Skin epidermis (tissue), 12 donors: Measurements from ENCODE around the gene CFAP161.

ENCODE experiments used
- H3K27ac ChIP-seq, 21 experiments: fragments of 200-600 bp; sonication (generic) in 11 of 21; one replicate each; pipeline ENCODE4 v1.5.0; 2020; ENCODE audit warnings: mild to moderate bottlenecking in 3 of 21, inconsistent platforms in 2 of 21, moderate library complexity in 2 of 21
- H3K4me3 ChIP-seq, 7 experiments: fragments of 200-600 bp; sonication (generic) in 2 of 7; one replicate each; pipeline ENCODE4 v1.5.0; 2020; ENCODE audit warnings: inconsistent platforms in 2 of 7, mild to moderate bottlenecking in 2 of 7, moderate library complexity in 1 of 7

CFAP161 gene

DNA sequence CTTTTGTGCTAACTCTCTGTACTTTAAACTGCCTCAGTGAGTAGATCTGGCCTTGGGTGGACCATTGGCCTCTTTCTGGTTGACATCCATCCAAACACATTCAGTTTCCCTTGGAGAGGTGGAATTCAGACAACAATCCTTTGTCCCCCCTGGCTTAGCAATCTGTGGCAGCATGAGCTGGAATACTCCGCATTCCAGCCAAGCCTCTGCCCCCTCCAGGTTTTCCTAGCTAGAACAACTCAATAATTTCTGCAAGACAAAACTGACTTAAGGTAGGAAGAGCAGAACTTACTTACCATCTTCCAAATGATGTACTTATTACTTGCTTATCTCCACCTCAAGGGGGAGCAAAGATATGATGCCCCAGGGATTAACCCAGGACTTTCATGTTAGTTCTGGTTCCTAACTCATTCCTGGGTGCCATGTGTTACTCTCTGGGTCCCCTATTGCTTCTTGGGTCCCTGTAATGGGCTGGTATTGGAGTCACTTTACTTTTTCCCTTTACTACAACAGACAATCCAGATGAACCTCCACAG, 40.8 kb downstream of the CFAP161 start:
- H3K27ac ChIP-seq, result peak overlapping the region in 1 of 21 experiments; percentile 7

DNA sequence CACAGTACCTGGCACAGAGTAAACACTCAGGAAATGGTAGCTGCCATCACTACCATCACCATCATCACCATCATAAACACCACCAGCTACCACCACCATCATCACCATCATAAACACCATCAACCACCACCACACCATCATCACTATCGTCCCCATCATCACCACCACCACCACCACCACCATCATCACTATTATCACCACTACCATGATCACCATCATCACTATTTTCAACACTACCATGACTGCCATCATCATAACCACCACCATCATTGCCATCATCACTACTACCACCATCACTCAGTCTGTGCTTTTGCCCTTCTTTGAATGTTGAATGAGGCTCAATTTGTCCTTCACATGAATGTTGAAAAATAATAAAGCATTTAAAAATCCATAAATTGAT, 41.4 kb downstream of the CFAP161 start:
- H3K4me3 ChIP-seq, result no peak overlapping the region

More for the DNA sequence above, 40.8 kb downstream of the CFAP161 start:
- no peak overlapping the region for H3K4me3 ChIP-seq

DNA sequence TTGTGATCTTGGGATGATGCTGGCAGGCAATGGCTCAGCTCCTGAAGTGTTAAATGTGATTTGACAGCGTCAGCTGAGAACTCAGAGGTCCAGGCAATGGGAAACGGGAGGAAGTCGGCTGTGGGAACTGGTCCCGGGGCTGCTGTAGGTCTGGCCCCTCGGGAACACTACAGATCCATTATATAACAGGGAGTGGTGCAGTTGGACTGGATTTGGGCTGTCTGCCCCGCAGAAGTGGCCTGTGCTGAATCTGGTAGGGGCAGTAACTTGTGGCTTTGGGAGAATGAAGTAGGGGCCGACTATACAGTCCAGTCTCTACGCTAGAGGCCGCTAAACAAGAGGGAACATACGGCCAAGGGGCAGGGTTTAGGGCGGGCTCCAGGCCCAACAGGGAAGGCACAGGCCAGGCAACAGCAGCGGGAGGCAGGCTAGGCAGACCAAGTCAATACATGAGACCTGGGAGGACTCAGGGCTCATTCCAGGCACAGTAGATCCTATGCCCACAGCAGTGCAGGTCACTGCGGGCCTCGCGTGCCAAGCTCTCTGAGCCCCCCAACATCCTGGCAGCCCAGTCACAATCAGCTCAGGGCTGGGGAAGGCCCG, 42.3 kb downstream of the CFAP161 start:
- peak overlapping the region in 16 of 21 experiments; percentile 0 to 82 (median 63) for H3K27ac ChIP-seq
- no peak overlapping the region for H3K4me3 ChIP-seq

More for the DNA sequence above, 41.4 kb downstream of the CFAP161 start:
- H3K27ac ChIP-seq, result peak overlapping the region in 1 of 21 experiments; percentile 1

DNA sequence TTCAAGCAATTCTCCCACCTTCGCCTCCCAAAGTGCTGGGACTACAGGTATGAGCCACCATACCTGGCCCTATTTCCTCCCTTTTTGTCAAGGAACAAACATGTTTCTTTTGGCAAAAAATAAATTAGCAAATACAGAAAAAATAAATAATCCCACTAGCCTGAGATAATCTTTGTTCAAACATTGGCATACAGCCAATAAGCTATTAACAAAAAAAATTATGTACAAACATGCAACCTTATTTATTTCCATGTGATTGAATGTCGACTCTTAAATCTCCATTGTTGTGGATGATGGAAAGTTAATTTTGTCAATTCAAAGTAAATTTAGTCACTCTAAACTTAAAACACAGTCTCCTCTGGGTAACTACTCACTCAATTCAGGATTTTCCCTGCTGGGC, 44.3 kb downstream of the CFAP161 start:
- H3K27ac ChIP-seq, result no peak overlapping the region

DNA sequence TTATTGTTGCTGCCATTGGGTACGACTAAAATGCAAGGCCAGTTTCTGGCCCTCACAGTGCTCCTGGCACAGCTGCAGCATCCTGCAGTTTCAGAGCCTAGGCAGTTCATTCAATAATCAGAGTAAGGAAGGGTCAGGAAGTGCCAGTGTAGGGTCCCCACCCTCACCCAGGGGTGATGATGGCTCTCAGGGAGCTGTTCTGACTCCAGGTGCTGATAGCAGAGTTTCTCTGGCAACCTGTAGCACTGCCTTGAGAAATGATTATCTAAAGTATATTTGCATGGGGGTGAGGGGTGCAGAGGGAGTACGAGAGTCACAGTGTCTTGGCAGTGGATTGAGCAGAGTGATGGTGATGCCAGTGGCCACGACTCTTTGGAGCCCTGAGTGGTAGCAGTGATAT, 47.1 kb downstream of the CFAP161 start:
- H3K27ac ChIP-seq, result peak overlapping the region in 9 of 21 experiments; percentile 21 to 88 (median 80)
- no peak overlapping the region for H3K4me3 ChIP-seq

More for the DNA sequence above, 44.3 kb downstream of the CFAP161 start:
- H3K4me3 ChIP-seq, result no peak overlapping the region

DNA sequence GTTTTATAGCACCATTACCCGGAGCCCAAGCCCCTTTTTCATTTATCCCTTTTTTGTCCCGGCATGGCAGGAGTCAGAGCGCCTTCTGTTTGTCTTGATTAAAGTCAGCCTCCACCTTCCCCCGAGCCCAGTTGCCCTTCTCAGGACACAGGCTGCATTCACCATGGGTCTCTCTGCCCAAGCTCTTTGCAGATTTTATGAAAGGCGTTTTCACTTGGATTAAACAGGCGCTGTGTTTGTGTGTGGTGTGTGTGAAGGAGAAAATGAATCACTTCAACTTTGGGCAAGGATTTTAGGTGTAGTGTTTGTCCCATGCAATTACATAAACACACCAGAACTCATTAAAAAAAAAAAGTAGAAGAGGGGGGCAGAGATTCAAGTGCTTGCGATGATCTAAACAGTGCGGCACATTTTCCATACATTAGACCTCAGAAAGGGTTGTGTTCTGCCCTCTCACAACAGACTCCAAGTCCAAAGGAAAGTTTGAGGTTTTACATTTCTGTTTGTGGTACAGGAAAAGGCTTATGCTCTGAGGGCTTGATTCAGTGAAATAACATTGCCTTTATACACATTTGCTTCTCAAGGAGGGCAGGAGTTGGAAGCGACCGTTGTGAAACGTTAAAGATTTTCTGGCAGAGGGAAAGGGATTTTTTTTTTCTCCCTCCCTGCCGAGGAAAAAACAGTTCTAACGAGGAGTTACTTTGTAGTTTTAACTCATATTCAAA, 48.1 kb downstream of the CFAP161 start:
- Histone ChIP-seq H3K4me3 (peak overlapping the region in 4 of 7 experiments; percentile 3 to 32 (median 19)), H3K27ac (peak overlapping the region in 19 of 21 experiments; percentile 37 to 88 (median 72))

DNA sequence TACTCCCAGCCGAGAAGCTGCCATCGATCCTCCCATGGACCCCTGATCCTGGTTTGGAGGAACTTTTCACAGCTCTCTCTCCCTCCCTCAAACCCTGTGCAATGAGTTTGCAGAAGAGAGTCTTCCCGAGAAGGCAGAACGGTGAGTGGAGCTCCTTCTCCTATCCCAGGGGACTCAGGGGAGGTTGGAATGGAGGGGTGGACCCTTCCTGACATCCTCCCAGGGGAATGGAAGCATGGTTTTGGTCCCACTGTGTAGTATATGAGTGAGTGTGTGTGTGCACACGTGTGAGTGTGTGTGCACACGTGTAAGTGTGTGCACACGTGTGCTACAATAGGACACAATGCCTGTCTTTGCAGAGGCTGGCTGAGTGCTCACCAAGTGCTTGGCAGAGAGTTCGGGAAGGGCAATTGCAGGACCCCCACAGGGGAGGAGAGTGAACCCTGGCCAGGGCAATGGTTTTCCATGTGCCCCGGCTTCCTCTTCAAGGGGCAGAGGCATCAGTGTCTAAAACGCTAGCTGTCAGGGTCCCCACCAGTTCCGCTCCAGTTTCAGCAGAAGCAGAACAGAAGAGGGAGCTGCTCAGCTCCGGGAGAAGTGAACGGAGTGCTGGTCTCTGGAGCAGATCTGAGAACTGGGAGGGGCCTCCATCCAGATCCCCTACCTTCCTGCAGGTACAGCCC, 48.8 kb downstream of the CFAP161 start:
- Histone ChIP-seq H3K27ac (peak overlapping the region in 20 of 21 experiments; percentile 37 to 88 (median 72)), H3K4me3 (peak overlapping the region in 6 of 7 experiments; percentile 3 to 32 (median 10))

DNA sequence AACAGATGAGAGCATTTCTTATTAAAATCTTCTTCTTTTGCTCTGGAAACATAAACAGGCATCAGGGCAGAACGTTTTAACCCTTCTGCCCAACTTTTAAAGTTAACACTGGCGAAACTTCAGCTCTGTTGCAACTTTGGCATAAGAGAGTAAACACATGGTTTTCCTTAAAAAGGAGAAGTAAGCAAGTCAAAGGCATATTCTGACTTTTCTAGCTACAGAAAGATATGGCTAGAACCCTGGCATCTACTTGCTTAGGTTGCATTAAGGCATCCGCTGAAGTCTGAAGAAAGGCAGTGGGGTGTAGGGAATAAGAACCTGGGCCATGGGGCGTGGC, 49.3 kb downstream of the CFAP161 start:
- Histone ChIP-seq H3K27ac (peak overlapping the region in 18 of 21 experiments; percentile 33 to 88 (median 72)), H3K4me3 (peak overlapping the region in 6 of 7 experiments; percentile 3 to 32 (median 10))

DNA sequence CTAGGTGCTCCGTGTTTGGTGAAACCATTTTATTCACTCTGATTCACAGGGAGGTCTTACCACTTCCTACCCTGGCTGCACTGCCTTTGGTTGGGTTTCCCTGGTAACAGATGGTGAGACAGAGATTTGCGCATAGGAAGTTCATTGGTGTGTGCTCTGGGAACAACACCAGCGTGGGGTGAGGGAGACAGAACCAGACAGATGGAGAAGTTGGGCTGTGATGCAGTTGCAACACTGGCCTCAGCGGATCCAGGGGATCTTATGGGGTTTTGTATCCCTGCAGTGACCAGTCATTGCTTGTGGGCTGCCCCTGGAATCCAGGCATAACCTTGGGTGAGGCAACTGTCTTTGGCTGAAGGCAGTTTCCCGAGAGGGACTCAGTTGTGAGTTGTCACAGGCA, 50.1 kb downstream of the CFAP161 start:
- H3K27ac ChIP-seq, result peak overlapping the region in 18 of 21 experiments; percentile 5 to 88 (median 72)
- peak overlapping the region in 1 of 7 experiments; percentile 32 for H3K4me3 ChIP-seq

DNA sequence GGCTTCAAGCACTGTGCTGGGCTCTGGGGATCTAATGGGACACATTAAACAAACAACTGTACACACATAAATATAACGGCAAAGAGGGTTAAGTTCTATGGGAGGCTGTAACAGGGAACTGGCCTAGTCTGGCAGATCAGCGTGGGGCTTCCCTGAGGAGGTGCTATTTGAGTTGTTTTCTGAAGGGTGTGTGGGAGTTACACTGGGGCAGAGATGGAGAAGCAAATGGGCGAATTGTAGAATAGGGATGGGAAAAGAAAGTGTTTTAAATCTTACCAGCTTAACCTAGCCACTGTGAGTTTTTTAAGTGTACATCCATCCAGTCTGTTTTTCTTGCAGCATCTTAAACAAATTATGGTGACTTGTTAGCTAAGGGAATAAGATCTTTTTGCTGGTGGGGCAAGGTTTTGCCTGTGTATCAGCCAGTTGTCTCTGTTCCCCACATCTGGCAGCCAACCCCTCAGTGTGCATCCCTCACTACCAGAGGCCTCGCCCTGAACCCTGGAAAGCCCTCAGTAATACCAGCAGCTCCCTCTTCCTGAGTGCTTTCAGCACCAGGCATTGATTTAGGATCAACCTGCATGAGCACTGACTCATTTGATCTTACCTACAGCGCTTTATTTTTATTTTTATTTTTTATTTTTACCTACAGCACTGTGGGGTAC, 51.7 kb downstream of the CFAP161 start:
- H3K4me3 ChIP-seq, result no peak overlapping the region
- H3K27ac ChIP-seq, result peak overlapping the region in 11 of 21 experiments; percentile 1 to 80 (median 34)

DNA sequence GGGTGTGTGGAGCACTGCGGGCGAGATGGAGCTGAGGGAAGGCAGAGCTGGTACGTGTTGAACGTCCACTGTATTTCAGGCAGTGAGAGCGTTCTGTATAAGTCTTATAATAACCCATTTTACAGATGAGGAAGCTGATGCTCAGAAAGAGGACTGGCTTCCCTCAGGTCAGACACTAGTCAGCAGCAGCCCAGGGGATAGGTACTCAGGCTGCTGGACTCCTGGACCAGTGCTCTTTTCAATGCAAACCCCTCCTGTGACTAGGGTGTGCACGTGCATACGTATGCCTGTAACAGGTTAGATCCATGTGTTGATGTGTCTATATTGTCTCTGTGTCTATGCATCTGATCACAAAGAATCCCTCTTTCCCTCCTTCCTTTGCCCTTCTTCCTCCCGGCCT, 54.3 kb downstream of the CFAP161 start:
- no peak overlapping the region for H3K4me3 ChIP-seq
- peak overlapping the region in 2 of 21 experiments; percentile 40 to 43 for H3K27ac ChIP-seq

DNA sequence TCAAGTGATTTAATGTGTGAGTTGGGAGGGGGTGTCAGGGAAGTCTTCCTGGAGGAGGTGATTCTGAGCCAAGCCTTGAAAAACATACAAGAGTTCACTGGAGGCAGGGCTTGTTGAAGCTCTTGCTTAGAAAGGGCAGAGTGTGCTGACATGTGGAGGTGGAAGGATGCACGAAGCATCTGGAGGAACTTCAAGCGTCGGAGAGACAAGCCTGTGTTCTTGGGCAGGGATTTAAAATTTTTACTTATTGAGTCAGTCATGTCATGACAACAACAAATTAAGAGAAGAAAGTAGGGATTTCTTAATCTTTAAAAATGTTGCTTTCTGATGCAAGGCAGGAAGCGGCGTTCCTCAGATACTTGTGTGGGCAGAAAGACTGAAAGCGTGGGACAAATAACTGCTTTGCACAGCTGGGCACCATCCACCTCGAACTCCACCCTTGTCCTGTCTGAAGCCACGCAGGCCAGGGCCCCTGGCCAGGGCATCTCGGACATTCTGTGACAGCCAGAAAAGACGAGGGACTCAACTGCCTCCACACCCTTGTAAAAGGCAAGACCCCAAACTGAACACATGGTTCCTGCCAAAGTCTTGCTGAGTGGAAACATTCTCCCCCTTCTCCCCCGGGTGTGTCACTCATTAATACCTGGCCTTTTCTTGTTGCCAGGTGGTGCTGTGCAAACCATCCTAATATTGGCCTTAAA, 55.7 kb downstream of the CFAP161 start:
- Histone ChIP-seq H3K4me3 (no peak overlapping the region), H3K27ac (peak overlapping the region in 17 of 21 experiments; percentile 6 to 78 (median 59))

DNA sequence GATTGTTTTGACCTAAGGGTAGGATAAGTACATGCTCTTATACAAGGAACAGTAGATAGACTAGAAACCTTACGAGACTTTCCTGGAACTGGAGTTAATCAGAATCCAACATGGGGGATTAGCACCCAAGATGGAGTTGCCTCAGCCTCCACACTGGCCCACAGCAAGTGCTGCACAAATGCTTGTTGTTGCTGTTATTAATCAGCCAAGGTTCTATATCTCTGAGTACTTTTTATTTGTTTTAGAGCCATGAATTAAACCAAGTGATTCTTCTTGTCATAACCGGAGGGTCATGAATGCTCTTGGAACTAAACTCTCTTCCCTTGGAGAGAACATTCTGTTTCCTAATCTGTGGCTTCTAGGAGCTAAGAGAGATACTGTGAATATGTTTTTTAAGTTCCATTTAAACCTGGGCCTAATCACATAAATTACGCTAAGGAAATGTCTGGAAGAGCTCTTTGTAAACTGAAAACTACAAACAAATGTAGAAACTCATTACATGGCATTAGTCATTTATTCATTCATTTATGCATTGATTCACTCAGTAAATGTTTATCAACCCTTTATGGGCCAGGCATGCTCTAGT, 56.9 kb downstream of the CFAP161 start:
- Histone ChIP-seq H3K4me3 (no peak overlapping the region), H3K27ac (peak overlapping the region in 14 of 21 experiments; percentile 6 to 78 (median 59))

DNA sequence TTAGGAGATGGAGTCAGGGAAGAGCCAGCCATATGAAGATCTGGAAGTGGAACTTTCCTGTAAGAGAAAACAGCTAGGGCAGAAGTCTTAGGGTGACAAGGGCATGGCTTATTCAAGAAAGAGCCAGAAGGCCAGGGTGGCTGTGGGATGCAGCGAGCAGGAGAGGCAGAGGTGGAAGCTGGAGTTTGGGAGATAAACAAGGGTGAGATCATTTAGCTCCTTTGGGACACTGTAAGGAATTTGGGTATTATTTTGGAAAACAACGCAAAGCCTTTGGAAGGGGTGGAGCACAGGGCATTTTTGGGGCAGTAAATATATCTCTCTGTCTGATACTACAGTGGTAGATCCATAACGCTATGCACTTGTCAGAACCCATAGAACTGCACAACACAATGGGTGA, 57.6 kb downstream of the CFAP161 start:
- H3K27ac ChIP-seq, result peak overlapping the region in 5 of 21 experiments; percentile 17 to 73 (median 55)
- no peak overlapping the region for H3K4me3 ChIP-seq

DNA sequence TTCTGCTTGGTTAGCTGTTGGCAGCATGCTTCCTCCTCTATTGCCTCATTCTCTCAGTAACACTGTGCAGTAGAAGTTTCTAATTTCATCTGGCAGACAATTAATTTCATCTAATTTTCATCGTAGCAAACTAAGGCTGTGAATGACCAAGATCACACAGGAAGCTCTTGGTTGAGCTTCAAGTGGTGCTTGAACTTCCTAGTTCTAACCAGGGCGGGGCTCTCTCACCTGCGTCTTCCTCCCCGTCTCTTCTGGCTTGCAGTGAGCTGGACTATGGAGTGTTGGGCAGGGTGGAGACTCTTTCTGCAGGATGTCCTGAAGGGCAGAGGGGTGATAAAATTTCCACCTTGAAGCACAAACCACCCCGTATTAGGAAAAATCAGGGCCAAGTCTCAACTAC, 60.7 kb downstream of the CFAP161 start:
- Histone ChIP-seq H3K4me3 (no peak overlapping the region), H3K27ac (peak overlapping the region in 1 of 21 experiments; percentile 17)

DNA sequence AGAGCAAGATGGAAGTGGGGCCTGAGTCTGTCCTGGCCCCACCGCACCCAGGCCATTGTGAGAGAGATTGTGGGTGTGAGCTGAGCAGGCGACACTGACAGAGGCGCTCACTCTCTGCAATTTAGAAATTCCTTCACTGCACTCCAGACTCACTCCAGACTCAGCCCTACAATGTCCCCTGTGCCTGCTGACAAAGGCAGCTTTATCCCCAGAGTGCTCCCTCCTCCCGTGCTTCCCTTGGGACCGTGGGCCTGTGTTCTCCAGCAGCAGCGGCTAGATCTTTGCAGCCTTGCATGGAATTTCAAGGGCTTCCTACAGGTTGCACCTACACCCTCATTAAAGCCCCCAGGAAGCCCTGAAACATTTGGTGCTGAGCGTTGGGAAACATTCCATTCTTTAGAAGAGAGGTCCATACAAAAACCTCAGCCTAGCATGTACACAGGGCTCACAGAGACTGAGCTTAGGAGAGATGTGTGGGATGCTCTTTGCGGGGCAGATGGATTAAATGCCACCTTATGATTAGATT, 61.3 kb downstream of the CFAP161 start:
- Histone ChIP-seq H3K4me3 (no peak overlapping the region), H3K27ac (peak overlapping the region in 2 of 21 experiments; percentile 17 to 44)

DNA sequence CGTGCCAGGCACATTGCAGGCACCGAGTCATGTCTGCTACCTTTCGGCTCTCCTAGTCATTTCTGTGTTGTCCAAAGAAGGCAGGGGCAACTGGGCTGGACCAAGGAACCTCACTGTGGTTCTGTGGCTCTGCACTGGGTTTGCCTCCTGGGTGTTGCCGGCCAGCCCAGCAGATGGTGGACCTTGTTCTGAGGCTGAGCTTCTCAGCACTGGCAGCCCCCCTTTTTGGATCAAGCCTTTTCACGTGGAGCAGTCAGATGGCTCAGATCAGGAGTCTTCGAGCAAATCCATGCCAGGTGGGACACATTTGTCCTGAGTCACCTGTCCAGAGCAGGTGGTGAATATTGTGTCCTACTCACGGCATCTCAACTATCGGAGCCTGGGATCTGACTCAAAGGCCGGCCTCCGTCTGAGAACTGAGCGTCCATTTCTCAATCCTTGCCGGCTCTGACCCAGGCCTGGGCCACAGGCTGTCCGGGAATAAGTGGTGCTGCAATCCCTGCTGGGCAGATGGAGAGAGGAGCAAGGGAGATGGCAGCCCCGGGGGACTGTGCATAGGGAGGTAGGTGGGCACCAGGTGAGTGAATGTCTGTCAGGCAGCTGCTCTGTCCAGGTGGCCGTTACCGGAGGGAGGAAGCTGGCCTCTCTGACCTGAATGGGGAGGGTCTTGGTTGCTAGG, 62.6 kb downstream of the CFAP161 start, which contains the start of gene IL16:
IL16 (plus strand) TSS at position 304 of the 679 bp plus-strand sequence. CDS start 28,521 bp downstream, outside the sequence.
- peak within 1 kb of the TSS in 4 of 21 experiments; percentile 9 to 50 (median 31) for H3K27ac ChIP-seq

DNA sequence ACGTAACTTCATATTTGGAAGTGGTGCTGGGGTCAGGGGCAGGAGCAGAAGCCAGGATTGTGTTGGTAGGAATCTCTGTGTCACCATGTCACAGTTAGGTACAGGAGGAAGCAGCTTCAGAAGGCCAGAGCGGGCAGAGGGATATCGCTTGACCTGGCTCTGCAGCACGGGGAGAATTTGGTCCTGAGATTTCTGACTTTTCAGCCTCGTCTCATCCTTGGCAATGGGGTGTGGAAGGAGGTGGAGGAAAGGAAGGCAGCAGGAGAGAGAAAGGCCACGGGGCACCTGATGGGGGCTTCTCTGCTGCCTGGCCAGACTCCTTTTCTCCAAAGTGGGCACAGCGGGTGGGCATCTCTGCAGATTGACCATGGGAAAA, 63.2 kb downstream of the CFAP161 start:
- H3K27ac ChIP-seq, result peak overlapping the region in 3 of 21 experiments; percentile 9 to 50 (median 34)
- no peak overlapping the region for H3K4me3 ChIP-seq

More for the DNA sequence above, 62.6 kb downstream of the CFAP161 start, which contains the start of gene IL16:
- no peak within 1 kb of the TSS for H3K4me3 ChIP-seq
